HT-29 (cell line): ENCODE results near the gene FOXP1. TPM values are rescaled to one million over a fixed set of nuclear protein-coding genes. Genes with fewer than 3 reads are reported as not detected.

Source experiments
- DNase-seq: peaks from one replicate; pipeline ENCODE4 v3.0.0-alpha.2; 2015; ENCODE audit warnings: low spot score
- total RNA-seq: library from RNA; depleted of rRNA; stranded (reverse); fragments of >200 nt; shearing (Covaris generic); gene quantifications from 2 replicates; pipeline ENCODE4 v1.2.3, GENCODE V29; 2014

Gene FOXP1
- total RNA-seq, 1 experiment from 2014 or later = 31.0 TPM

- DNase-seq = no peak
Measured at GRCh38 chr3:71241246-71241901, 342.2 kb downstream of the FOXP1 start.

GRCh38 chr3:71240034-71240433, 343.5 kb downstream of the FOXP1 start:
- DNase-seq = no peak

GRCh38 chr3:71238355-71238757, 345.2 kb downstream of the FOXP1 start:
- DNase-seq = no peak

- no peak for DNase-seq
Measured at GRCh38 chr3:71237672-71238071, 345.9 kb downstream of the FOXP1 start.

GRCh38 chr3:71235846-71236245, 347.7 kb downstream of the FOXP1 start:
- DNase-seq = no peak

GRCh38 chr3:71232895-71233294, 350.6 kb downstream of the FOXP1 start:
- no peak for DNase-seq

GRCh38 chr3:71232175-71232679, 351.3 kb downstream of the FOXP1 start:
- no peak for DNase-seq

GRCh38 chr3:71231680-71232079, 351.8 kb downstream of the FOXP1 start:
- DNase-seq = no peak

GRCh38 chr3:71229905-71230657, 353.4 kb downstream of the FOXP1 start:
- DNase-seq = no peak

GRCh38 chr3:71228156-71228866, 355.2 kb downstream of the FOXP1 start:
- DNase-seq = no peak

- DNase-seq = no peak
Measured at GRCh38 chr3:71227270-71227661, 356.3 kb downstream of the FOXP1 start.

GRCh38 chr3:71226565-71227269, 356.8 kb downstream of the FOXP1 start:
- no peak for DNase-seq

- no peak for DNase-seq
Measured at GRCh38 chr3:71225951-71226564, 357.5 kb downstream of the FOXP1 start.

GRCh38 chr3:71225002-71225684, 358.4 kb downstream of the FOXP1 start:
- DNase-seq = no peak

- no peak for DNase-seq
Measured at GRCh38 chr3:71219744-71220638, 363.5 kb downstream of the FOXP1 start.

GRCh38 chr3:71218508-71218907, 365.0 kb downstream of the FOXP1 start:
- DNase-seq = no peak

- no peak for DNase-seq
Measured at GRCh38 chr3:71217640-71218222, 365.8 kb downstream of the FOXP1 start.

- DNase-seq = no peak
Measured at GRCh38 chr3:71215351-71215750, 368.2 kb downstream of the FOXP1 start.

GRCh38 chr3:71214797-71215196, 368.7 kb downstream of the FOXP1 start:
- no peak for DNase-seq
